ENCODE results near the gene MLPH. TPM values are rescaled to one million over a fixed set of nuclear protein-coding genes. Genes with fewer than 3 reads are reported as not detected.

MLPH gene
- total and polyA plus RNA-seq, 4 donors: 2.3 to 10.1 (median 3.9) TPM

- ATAC-seq (ENCODE audit: low FRiP score): no peak
- intact Hi-C loops (cut with DNase I): no loop called here
Observed at GRCh38 chr2:237535385-237536082, 48.5 kb downstream of the MLPH start.

DNA sequence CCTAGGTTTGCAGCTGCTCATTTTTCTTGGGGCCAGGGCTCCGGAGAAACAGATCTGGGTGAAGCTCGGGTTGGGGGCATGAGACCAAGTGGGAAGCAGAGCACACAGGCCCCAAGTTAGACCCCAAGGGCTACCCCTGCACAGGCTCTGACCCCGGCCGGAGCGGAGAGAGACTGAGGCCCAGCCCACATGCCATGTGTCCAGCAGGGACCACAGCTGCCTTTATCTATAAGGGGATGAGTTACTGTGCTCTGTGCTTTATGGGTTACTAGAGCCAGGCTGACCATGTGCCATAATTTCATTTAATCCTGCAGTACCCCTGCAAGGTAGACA is 49.0 kb downstream of the MLPH start:
- 96% methylated on average over 5 of the region's 5 CpGs for WGBS, 2 donors
- no peak overlapping the region for H3K27ac ChIP-seq (ENCODE audit: low read depth in 1 of 2, low read length in 2 of 2)
- no peak for DNase-seq
- H3K9me3 ChIP-seq (ENCODE audit: control insufficient read depth, low read length): no peaks in the 10 kb centered on the region
- ATAC-seq (ENCODE audit: low FRiP score): no peak
- no peaks in the 10 kb centered on the region for H3K36me3 ChIP-seq (ENCODE audit: control insufficient read depth in 1 of 2, insufficient read depth in 2 of 2, low read length in 1 of 2)
- no peaks in the 10 kb centered on the region for H3K4me1 ChIP-seq (ENCODE audit: control insufficient read depth in 1 of 2, insufficient read depth in 2 of 2, low read length in 2 of 2)
- intact Hi-C loops (cut with DNase I): no loop called here
- no peak overlapping the region for H3K4me3 ChIP-seq (ENCODE audit: low read length in 2 of 2)
- H3K27me3 ChIP-seq (ENCODE audit: control insufficient read depth in 1 of 2, insufficient read depth in 2 of 2, low read length in 1 of 2): no peaks in the 10 kb centered on the region

More at GRCh38 chr2:237535385-237536082, 48.5 kb downstream of the MLPH start:
- DNase-seq: no peak
- H3K27me3 ChIP-seq (ENCODE audit: control insufficient read depth in 1 of 2, insufficient read depth in 2 of 2, low read length in 1 of 2): no peaks in the 10 kb centered on the region
- no peaks in the 10 kb centered on the region for H3K36me3 ChIP-seq (ENCODE audit: control insufficient read depth in 1 of 2, insufficient read depth in 2 of 2, low read length in 1 of 2)
- no peak overlapping the region for H3K4me3 ChIP-seq (ENCODE audit: low read length in 2 of 2)
- H3K27ac ChIP-seq (ENCODE audit: low read depth in 1 of 2, low read length in 2 of 2): no peak overlapping the region
- no peaks in the 10 kb centered on the region for H3K4me1 ChIP-seq (ENCODE audit: control insufficient read depth in 1 of 2, insufficient read depth in 2 of 2, low read length in 2 of 2)
- WGBS, 2 donors: 92 to 94% methylated on average over 8 of the region's 8 CpGs
- no peaks in the 10 kb centered on the region for H3K9me3 ChIP-seq (ENCODE audit: control insufficient read depth, low read length)

GRCh38 chr2:237536617-237537016 is 49.6 kb downstream of the MLPH start:
- H3K4me1 ChIP-seq (ENCODE audit: control insufficient read depth in 1 of 2, insufficient read depth in 2 of 2, low read length in 2 of 2): no peaks in the 10 kb centered on the region
- H3K9me3 ChIP-seq (ENCODE audit: control insufficient read depth, low read length): no peaks in the 10 kb centered on the region
- no peak overlapping the region for H3K27ac ChIP-seq (ENCODE audit: low read depth in 1 of 2, low read length in 2 of 2)
- no peaks in the 10 kb centered on the region for H3K27me3 ChIP-seq (ENCODE audit: control insufficient read depth in 1 of 2, insufficient read depth in 2 of 2, low read length in 1 of 2)
- WGBS, 2 donors: 91 to 96% methylated on average over 9 of the region's 9 CpGs
- ATAC-seq (ENCODE audit: low FRiP score) (no peak), DNase-seq (no peak)
- no peak overlapping the region for H3K4me3 ChIP-seq (ENCODE audit: low read length in 2 of 2)
- H3K36me3 ChIP-seq (ENCODE audit: control insufficient read depth in 1 of 2, insufficient read depth in 2 of 2, low read length in 1 of 2): no peaks in the 10 kb centered on the region
- intact Hi-C loops (cut with DNase I): no loop called here

- H3K27ac ChIP-seq (ENCODE audit: low read depth in 1 of 2, low read length in 2 of 2): no peak overlapping the region
- no peak overlapping the region for H3K4me3 ChIP-seq (ENCODE audit: low read length in 2 of 2)
- no peak for DNase-seq
- 72 to 74% methylated on average over 29 of the region's 29 CpGs for WGBS, 2 donors
- no peaks in the 10 kb centered on the region for H3K9me3 ChIP-seq (ENCODE audit: control insufficient read depth, low read length)
- no peaks in the 10 kb centered on the region for H3K4me1 ChIP-seq (ENCODE audit: control insufficient read depth in 1 of 2, insufficient read depth in 2 of 2, low read length in 2 of 2)
- H3K27me3 ChIP-seq (ENCODE audit: control insufficient read depth in 1 of 2, insufficient read depth in 2 of 2, low read length in 1 of 2): no peaks in the 10 kb centered on the region
- H3K36me3 ChIP-seq (ENCODE audit: control insufficient read depth in 1 of 2, insufficient read depth in 2 of 2, low read length in 1 of 2): no peaks in the 10 kb centered on the region
- ATAC-seq (ENCODE audit: low FRiP score): no peak
- intact Hi-C loops (cut with DNase I): no loop called here
Observed at GRCh38 chr2:237538001-237538720, 51.1 kb downstream of the MLPH start.

GRCh38 chr2:237538901-237539300 is 51.9 kb downstream of the MLPH start:
- Histone ChIP-seq H3K9me3 (ENCODE audit: control insufficient read depth, low read length) (no peaks in the 10 kb centered on the region), H3K4me1 (ENCODE audit: control insufficient read depth in 1 of 2, insufficient read depth in 2 of 2, low read length in 2 of 2) (no peaks in the 10 kb centered on the region), H3K36me3 (ENCODE audit: control insufficient read depth in 1 of 2, insufficient read depth in 2 of 2, low read length in 1 of 2) (no peaks in the 10 kb centered on the region), H3K27me3 (ENCODE audit: control insufficient read depth in 1 of 2, insufficient read depth in 2 of 2, low read length in 1 of 2) (no peaks in the 10 kb centered on the region), H3K4me3 (ENCODE audit: low read length in 2 of 2) (no peak overlapping the region), H3K27ac (ENCODE audit: low read depth in 1 of 2, low read length in 2 of 2) (no peak overlapping the region)
- ATAC-seq (ENCODE audit: low FRiP score) (no peak), DNase-seq (no peak)
- 92 to 94% methylated on average over 16 to 18 of the region's 18 CpGs for whole genome bisulfite sequencing, 2 donors
- intact Hi-C loops (cut with DNase I): no loop called here

DNA sequence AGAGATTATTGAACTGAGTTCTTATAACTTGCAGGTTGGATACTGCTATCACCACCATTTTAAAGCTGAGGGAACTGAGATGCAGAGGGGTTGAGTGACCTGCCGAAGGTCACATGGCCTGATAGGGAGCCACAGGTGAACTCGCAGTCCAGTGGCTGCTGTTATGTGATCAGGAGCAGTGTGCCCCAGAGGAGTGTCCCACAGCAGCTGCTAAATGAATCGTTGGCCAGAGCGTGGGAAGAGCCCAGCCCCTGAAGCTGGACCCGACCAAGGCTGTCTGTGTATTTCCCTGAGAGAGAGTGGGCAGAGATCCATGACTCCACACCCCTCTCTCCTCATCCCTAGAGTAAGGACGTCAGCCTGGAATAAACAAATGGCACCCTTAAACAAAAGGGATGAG is 52.6 kb downstream of the MLPH start:
- H3K9me3 ChIP-seq (ENCODE audit: control insufficient read depth, low read length): no peaks in the 10 kb centered on the region
- no peaks in the 10 kb centered on the region for H3K4me1 ChIP-seq (ENCODE audit: control insufficient read depth in 1 of 2, insufficient read depth in 2 of 2, low read length in 2 of 2)
- H3K27me3 ChIP-seq (ENCODE audit: control insufficient read depth in 1 of 2, insufficient read depth in 2 of 2, low read length in 1 of 2): no peaks in the 10 kb centered on the region
- H3K4me3 ChIP-seq (ENCODE audit: low read length in 2 of 2): no peak overlapping the region
- H3K27ac ChIP-seq (ENCODE audit: low read depth in 1 of 2, low read length in 2 of 2): no peak overlapping the region
- DNase-seq: no peak
- WGBS, 2 donors: 83 to 86% methylated on average over 6 of the region's 6 CpGs
- ATAC-seq (ENCODE audit: low FRiP score): no peak
- no peaks in the 10 kb centered on the region for H3K36me3 ChIP-seq (ENCODE audit: control insufficient read depth in 1 of 2, insufficient read depth in 2 of 2, low read length in 1 of 2)
- intact Hi-C loops (cut with DNase I): no loop called here

GRCh38 chr2:237540223-237540775 is 53.2 kb downstream of the MLPH start:
- intact Hi-C loops (cut with DNase I): no loop called here
- no peak overlapping the region for H3K27ac ChIP-seq (ENCODE audit: low read depth in 1 of 2, low read length in 2 of 2)

DNA sequence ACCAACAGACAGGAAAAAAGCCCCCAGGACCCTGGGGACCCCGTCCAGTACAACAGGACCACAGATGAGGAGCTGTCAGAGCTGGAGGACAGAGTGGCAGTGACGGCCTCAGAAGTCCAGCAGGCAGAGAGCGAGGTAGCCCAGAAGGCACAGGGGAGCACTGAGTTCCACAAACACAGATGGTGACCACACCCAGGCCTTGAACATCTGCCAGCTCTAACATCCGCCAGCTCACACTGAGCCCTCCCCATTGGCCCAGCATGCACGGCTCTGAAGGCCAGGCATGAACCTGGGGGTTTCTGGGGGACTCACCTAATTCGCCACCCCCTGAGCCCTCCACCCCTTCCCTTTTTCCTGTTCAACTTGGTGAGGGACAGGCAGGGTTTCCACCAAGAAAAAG is 53.8 kb downstream of the MLPH start:
- Histone ChIP-seq H3K27me3 (ENCODE audit: control insufficient read depth in 1 of 2, insufficient read depth in 2 of 2, low read length in 1 of 2) (no peaks in the 10 kb centered on the region), H3K4me3 (ENCODE audit: low read length in 2 of 2) (no peak overlapping the region), H3K27ac (ENCODE audit: low read depth in 1 of 2, low read length in 2 of 2) (no peak overlapping the region), H3K9me3 (ENCODE audit: control insufficient read depth, low read length) (no peaks in the 10 kb centered on the region), H3K4me1 (ENCODE audit: control insufficient read depth in 1 of 2, insufficient read depth in 2 of 2, low read length in 2 of 2) (no peaks in the 10 kb centered on the region), H3K36me3 (ENCODE audit: control insufficient read depth in 1 of 2, insufficient read depth in 2 of 2, low read length in 1 of 2) (no peaks in the 10 kb centered on the region)
- WGBS, 2 donors: 63 to 66% methylated on average over 6 of the region's 6 CpGs
- DNase-seq (peak in 1 of 2 donors; percentile 64), ATAC-seq (ENCODE audit: low FRiP score) (peak; percentile 65)
- intact Hi-C loops (cut with DNase I): no loop called here

More at GRCh38 chr2:237540223-237540775, 53.2 kb downstream of the MLPH start:
- no peaks in the 10 kb centered on the region for H3K27me3 ChIP-seq (ENCODE audit: control insufficient read depth in 1 of 2, insufficient read depth in 2 of 2, low read length in 1 of 2)
- DNase-seq: no peak
- 91% methylated on average over 13 of the region's 13 CpGs for WGBS, 2 donors
- ATAC-seq (ENCODE audit: low FRiP score): no peak
- no peaks in the 10 kb centered on the region for H3K4me1 ChIP-seq (ENCODE audit: control insufficient read depth in 1 of 2, insufficient read depth in 2 of 2, low read length in 2 of 2)
- no peak overlapping the region for H3K4me3 ChIP-seq (ENCODE audit: low read length in 2 of 2)
- H3K36me3 ChIP-seq (ENCODE audit: control insufficient read depth in 1 of 2, insufficient read depth in 2 of 2, low read length in 1 of 2): no peaks in the 10 kb centered on the region
- H3K9me3 ChIP-seq (ENCODE audit: control insufficient read depth, low read length): no peaks in the 10 kb centered on the region

- no peak for ATAC-seq (ENCODE audit: low FRiP score)
- no peaks in the 10 kb centered on the region for H3K36me3 ChIP-seq (ENCODE audit: control insufficient read depth in 1 of 2, insufficient read depth in 2 of 2, low read length in 1 of 2)
- intact Hi-C loops (cut with DNase I): no loop called here
- H3K9me3 ChIP-seq (ENCODE audit: control insufficient read depth, low read length): no peaks in the 10 kb centered on the region
- H3K27ac ChIP-seq (ENCODE audit: low read depth in 1 of 2, low read length in 2 of 2): no peak overlapping the region
- H3K4me3 ChIP-seq (ENCODE audit: low read length in 2 of 2): no peak overlapping the region
- H3K27me3 ChIP-seq (ENCODE audit: control insufficient read depth in 1 of 2, insufficient read depth in 2 of 2, low read length in 1 of 2): no peaks in the 10 kb centered on the region
- H3K4me1 ChIP-seq (ENCODE audit: control insufficient read depth in 1 of 2, insufficient read depth in 2 of 2, low read length in 2 of 2): no peaks in the 10 kb centered on the region
- 92% methylated on average over 5 of the region's 5 CpGs for WGBS, 2 donors
- no peak for DNase-seq
Observed at GRCh38 chr2:237541243-237541642, 54.2 kb downstream of the MLPH start.
